ENCODE data around the gene DPY19L3.
"Not testable (repeated sequence)": the region's sequence is repeated elsewhere in the genome, so short reads cannot be mapped to it uniquely, and the experiment has no call there.

Gene DPY19L3

DNA sequence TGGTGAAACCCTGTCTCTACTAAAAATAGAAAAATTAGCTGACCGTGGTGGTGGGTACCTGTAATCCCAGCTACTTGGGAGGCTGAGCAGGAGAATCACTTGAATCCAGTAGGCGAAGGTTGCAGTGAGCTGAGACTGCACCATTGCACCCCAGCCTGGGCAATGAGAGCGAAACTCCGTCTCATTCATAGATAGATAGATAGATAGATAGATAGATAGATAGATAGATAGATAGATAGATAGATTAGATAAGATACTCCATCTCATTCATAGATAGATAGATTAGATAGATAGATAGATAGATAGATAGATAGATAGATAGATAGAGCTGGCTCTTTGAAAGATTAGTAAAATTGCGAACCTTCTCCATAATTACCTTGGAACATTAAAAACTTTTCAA lies 42.0 kb downstream of the DPY19L3 start:
- DNase-seq = not testable (repeated sequence)

DNA sequence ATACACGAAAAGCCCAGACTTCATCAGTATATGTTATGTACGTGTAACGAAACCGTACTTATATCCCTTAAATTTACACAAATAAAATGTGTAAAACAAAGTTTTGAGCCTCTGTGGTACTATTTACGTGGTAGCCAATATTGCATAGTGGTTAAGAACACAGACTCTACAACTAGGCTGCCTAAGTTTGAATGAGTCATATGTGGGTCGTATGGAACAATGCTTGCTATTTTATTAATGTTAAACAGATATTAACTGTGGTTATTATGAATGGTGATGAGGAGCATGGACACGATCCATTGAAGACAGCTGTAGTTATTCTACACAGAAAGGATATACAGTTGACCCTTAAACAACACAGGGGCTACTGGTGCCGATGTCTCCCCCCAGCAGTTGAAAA lies 42.5 kb downstream of the DPY19L3 start:
- no peak for DNase-seq

GRCh38 chr19:32450217-32450616 lies 44.6 kb downstream of the DPY19L3 start:
- no peak for DNase-seq

DNA sequence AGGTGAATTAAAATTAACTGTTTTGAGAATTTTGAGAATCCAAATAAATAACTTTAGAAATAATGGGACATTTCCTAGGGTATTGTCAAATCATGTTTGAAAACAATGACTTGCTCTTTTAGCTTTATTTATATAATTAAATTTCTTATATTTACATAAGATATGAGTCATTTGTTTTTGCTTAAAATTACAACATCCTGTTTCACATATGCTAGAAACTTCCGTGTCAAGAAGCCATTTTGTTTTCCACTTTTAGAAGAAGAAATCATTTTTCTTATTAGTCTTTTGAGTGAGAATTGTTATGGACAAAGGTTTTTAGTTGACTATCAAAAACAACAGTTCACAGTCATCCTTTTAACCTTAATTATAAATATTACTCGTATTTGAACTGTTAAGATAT lies 48.2 kb downstream of the DPY19L3 start:
- DNase-seq = no peak

GRCh38 chr19:32456406-32456805 lies 50.8 kb downstream of the DPY19L3 start:
- no peak for DNase-seq

GRCh38 chr19:32457571-32458158 lies 52.1 kb downstream of the DPY19L3 start:
- DNase-seq = no peak

DNA sequence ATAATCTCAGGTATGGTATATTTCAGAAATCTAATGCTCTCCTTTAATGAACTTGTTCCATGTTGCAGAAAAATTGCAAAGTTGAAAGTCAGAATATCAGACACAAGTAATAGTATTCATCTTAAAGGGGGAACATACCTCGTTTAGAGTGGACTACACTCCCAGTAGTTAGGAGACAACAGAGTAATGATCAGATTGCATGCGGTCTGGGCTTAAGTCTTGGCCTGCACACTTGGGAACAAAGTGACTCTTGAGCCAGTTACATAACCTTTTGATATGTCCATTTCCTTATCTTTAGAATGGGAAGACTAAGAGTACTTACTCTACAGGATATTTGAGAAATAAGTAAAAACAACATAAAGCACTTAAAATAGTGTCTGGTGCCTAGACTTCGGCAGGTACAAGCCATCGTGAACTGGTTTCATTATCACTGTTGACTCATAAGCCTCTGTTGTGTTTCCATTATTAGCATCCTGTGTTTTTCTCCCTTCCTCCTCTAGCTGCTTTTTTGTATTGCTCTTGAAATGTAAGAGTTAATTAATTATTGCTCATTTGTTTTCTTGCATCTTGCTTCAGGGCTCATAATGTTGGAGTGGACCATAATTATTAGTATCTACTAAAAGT lies 53.0 kb downstream of the DPY19L3 start:
- no peak for DNase-seq

GRCh38 chr19:32459204-32459865 lies 53.8 kb downstream of the DPY19L3 start:
- no peak for DNase-seq

DNA sequence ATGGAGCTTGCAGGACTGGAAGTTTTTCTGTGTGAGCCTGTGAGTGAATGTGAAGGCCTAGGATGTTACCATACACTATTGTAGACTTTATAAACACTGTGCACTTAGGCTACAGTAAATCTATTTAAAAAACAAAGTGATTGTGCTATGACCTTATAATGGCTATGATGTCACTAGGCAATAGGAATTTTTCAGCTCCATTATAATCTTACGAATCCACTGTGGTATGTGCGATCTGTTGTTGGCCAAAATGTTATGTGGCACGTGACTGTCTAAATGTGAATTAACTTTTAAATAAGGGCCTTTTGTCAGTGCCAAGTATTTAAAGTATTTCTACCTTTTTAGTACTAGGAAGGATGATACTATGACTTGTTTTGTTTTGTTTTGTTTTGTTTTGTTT lies 54.9 kb downstream of the DPY19L3 start:
- no peak for DNase-seq

GRCh38 chr19:32464279-32464678 lies 58.7 kb downstream of the DPY19L3 start:
- no peak for DNase-seq

DNA sequence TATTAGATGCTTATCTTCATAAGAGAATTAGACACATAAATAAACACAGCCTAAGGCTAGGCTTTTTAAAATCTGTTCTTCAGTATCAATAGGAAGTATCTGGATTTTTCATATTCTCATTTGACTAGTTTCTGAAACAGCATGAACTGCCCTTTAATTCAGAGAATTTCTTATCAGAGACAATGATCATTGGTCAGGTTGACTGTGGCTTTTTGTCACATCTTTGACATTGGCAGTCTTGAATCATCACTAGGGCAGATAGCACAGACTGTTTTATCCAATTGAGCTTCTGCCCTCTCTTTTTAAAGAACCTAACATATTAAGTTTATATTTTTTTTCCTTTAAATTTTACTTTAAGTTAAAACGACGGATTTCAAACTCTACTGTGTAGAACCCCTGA lies 59.6 kb downstream of the DPY19L3 start:
- DNase-seq = no peak

DNA sequence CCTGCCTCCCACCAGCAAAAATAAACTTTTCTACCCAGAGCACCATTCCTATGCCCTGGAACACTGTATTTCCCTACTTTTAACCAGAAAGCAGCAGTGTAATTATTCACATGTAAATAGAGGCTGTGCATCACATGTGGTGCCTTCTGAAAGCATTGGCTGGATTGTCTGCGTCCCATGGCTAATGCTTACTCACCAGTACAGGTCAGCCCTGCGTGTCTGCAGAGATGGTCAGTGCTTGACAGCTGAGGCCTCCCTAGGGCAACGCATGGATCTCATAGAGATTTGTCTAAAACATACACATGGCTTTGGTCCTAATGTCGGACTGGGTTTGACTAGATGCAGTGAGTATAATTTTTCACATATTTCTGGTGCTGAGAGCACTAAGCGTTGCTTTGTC lies 64.2 kb downstream of the DPY19L3 start:
- DNase-seq = no peak

GRCh38 chr19:32471095-32471494 lies 65.5 kb downstream of the DPY19L3 start:
- no peak for DNase-seq

GRCh38 chr19:32471811-32472210 lies 66.2 kb downstream of the DPY19L3 start:
- no peak for DNase-seq

- no peak for DNase-seq
Observed at GRCh38 chr19:32475141-32476031, 69.8 kb downstream of the DPY19L3 start.

- DNase-seq = no peak
Observed at GRCh38 chr19:32476032-32476350, 70.4 kb downstream of the DPY19L3 start.

- no peak for DNase-seq
Observed at GRCh38 chr19:32480321-32480720, 74.8 kb downstream of the DPY19L3 start.

GRCh38 chr19:32483574-32483973 lies 78.0 kb downstream of the DPY19L3 start:
- DNase-seq = no peak

GRCh38 chr19:32489971-32490370 lies 84.4 kb downstream of the DPY19L3 start:
- no peak for DNase-seq

GRCh38 chr19:32497391-32497790 lies 91.8 kb downstream of the DPY19L3 start:
- DNase-seq = no peak

DNA sequence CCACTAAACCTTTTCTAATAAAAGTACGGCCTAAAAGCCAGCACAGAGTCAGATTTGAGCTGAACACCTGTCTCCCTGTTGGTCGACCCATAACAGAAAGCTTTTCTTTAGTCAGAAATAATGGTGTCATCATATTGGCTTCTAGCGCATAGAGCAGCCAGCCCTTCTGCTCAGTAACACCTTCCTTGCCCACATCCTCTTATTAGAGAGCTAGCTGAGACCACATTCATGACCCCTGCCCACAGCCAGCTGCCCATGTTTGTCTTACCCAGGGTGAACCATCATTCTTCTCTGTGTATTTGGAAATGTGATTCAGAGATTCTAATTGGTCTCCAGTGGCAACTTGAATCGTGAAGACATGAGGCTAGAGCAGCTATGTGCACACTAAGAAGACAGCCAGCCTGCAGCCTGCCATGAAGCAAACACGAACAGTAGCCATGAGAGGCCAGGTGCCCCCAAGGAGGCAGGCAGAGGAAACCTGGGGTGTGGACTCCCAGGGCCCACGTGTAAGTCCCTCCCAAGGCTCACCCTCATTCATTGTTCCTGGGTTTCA lies 93.2 kb downstream of the DPY19L3 start:
- no peak for DNase-seq

- not testable (repeated sequence) for DNase-seq
Observed at GRCh38 chr19:32512498-32512897, 106.9 kb downstream of the DPY19L3 start.

GRCh38 chr19:32519023-32519422 lies 113.5 kb downstream of the DPY19L3 start:
- DNase-seq = no peak
